Sigmoid colon (tissue), 4 donors: ENCODE measurements around the gene AATF.

Experiments
- EP300 ChIP-seq, 4 donors: sonication (generic); formaldehyde crosslinking; IDR thresholded peaks; one replicate each; pipeline ENCODE4 v1.6.1; 2017; ENCODE audit warnings: antibody characterized with exemption in 4 of 4
- POLR2AphosphoS5 ChIP-seq, 4 donors: sonication (generic); formaldehyde crosslinking; IDR thresholded peaks; one replicate each; pipeline ENCODE4 v1.6.1; 2017; ENCODE audit warnings: antibody characterized with exemption in 4 of 4
- TF ChIP-seq, protein P1 (sequence below), 4 experiments: fragments of 450-650 bp in 3 of 4; fragments of 200-600 bp in 1 of 4; IDR thresholded peaks; one replicate each; pipeline ENCODE4 v1.5.1; 2016 to 2019; ENCODE audit warnings: antibody characterized with exemption in 4 of 4, mild to moderate bottlenecking in 3 of 4, moderate library complexity in 2 of 4

DNA sequence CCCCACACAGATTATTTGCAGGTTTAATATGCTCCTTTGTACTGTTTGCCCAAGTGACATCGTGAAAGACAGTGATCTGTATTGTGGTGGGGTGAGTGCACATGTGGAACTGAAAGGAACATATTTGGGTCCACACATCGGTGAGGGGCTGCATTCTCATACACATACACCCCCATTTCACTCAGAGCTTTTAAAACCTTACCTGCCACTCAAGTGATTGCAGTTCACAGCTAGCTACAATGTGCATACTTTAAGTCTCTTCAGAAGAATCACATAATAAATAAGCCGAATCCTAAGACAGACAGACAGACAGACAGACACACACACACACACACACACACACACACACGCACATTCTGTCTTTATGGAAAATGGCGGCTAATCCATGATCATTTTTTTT lies 102.6 kb downstream of the AATF start:
- TF ChIP-seq EP300 (IDR thresholded peaks at IDR 0.05), result no peak
- TF ChIP-seq, protein P1, sequence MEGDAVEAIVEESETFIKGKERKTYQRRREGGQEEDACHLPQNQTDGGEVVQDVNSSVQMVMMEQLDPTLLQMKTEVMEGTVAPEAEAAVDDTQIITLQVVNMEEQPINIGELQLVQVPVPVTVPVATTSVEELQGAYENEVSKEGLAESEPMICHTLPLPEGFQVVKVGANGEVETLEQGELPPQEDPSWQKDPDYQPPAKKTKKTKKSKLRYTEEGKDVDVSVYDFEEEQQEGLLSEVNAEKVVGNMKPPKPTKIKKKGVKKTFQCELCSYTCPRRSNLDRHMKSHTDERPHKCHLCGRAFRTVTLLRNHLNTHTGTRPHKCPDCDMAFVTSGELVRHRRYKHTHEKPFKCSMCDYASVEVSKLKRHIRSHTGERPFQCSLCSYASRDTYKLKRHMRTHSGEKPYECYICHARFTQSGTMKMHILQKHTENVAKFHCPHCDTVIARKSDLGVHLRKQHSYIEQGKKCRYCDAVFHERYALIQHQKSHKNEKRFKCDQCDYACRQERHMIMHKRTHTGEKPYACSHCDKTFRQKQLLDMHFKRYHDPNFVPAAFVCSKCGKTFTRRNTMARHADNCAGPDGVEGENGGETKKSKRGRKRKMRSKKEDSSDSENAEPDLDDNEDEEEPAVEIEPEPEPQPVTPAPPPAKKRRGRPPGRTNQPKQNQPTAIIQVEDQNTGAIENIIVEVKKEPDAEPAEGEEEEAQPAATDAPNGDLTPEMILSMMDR (IDR thresholded peaks at IDR 0.05), result no peak
- no peak for TF ChIP-seq POLR2AphosphoS5 (IDR thresholded peaks at IDR 0.05)
